ENCODE data around the gene NOS1AP. TPM values are rescaled to one million over a fixed set of nuclear protein-coding genes. Genes with fewer than 3 reads are reported as not detected.

Gene NOS1AP
- total and polyA plus RNA-seq, 2 donors (not counting 3 experiments of a cell fraction or from before 2014, with no cell fraction given), result 1.3 to 5.4 TPM

DNA sequence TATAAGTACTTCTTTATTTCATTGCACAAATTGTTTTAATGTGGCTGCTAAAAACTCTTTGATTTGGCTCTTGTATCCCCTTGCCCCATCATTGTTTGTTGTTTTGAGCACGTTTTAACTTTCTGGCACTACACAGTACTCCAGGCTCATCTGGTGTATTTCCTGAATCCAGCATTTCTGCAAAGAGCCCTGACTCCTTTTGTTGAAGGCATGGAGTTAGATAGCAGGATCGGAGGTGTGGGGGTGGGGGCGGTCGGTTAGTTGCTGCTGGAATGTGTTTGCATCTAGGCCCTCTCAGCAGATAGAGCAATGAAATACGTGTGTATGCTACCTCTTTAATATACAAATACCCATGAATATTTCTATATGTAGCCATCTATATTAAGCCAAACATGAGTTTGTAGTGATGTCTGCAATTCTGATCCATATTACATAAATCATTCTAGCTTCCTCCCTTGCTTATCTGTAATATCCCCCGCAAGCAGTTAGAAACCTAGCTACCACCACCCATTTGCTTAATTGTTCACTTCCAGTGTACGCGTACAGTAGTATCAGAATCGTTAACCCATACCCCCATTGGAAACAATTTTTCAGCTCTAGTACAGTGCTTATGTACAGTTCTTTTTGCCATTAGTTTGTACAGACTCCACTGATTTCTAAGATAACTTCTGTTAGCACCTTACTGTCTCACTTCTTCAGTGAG, 106.0 kb downstream of the NOS1AP start:
- POLR2A ChIA-PET, result no interaction called here

More for the DNA sequence above, 106.0 kb downstream of the NOS1AP start:
- Histone ChIP-seq H3K27ac (ENCODE audit: insufficient read depth, low read depth, low read length) (no peak overlapping the region), H2AFZ (ENCODE audit: low read depth, low read length) (no peak overlapping the region), H3K9ac (replicated peaks; ENCODE audit: extremely low read depth, insufficient read depth, low read length) (no peak overlapping the region), H3K4me3 (replicated peaks in 1 of 3; ENCODE audit: insufficient read depth in 1 of 3, low read depth in 1 of 3, low read length in 3 of 3) (no peak overlapping the region), H3K4me2 (ENCODE audit: insufficient read depth, low read length) (no peak overlapping the region), H3K27me3 (ENCODE audit: control insufficient read depth in 2 of 2, insufficient read depth in 2 of 2, low read length in 2 of 2) (no peaks in the 10 kb centered on the region), H3K36me3 (ENCODE audit: control insufficient read depth in 2 of 2, extremely low read depth in 1 of 2, insufficient read depth in 2 of 2, low read length in 2 of 2) (no peaks in the 10 kb centered on the region), H3K79me2 (ENCODE audit: control insufficient read depth, insufficient read depth, low read length) (no peaks in the 10 kb centered on the region), H3K4me1 (ENCODE audit: control insufficient read depth, extremely low read depth, insufficient read depth, low read length) (no peaks in the 10 kb centered on the region), H3K9me1 (replicated peaks; ENCODE audit: control insufficient read depth, extremely low read depth, insufficient read depth, low read length) (no peaks in the 10 kb centered on the region), H3K9me3 (replicated peaks; ENCODE audit: control insufficient read depth, insufficient read depth, low read length) (no peaks in the 10 kb centered on the region), H4K20me1 (replicated peaks; ENCODE audit: control insufficient read depth, extremely low read depth, insufficient read depth, low read length) (no peaks in the 10 kb centered on the region)
- DNase-seq (ENCODE audit: low read depth, low spot score), result peak; percentile 58
- no TSS peak for BruUV-seq (replicated peaks)
- CTCF ChIA-PET, result interaction anchor here (1.6 kb wide), 1 partner anchor 9 kb away, joined by 3 read pairs; no protein-coding TSS in a partner anchor
- dilution Hi-C loops (cut with MboI; ENCODE audit: extremely low pct_ligation_motif_present, low sequenced_read_pairs), result no loop called here
- intact Hi-C loops (cut with micrococcal nuclease), result no loop called here
- TF ChIP-seq POLR2AphosphoS5 (IDR thresholded peaks at IDR 0.05; ENCODE audit: insufficient read depth, low read depth, low read length), result no peak
- TF ChIP-seq FOS (IDR thresholded peaks at IDR 0.05; ENCODE audit: borderline replicate concordance, insufficient read depth, low read length), result no peak
- TF ChIP-seq JUN (IDR thresholded peaks at IDR 0.05; ENCODE audit: borderline replicate concordance, insufficient read depth, insufficient read length, low read depth), result no peak
- TF ChIP-seq, protein P1, sequence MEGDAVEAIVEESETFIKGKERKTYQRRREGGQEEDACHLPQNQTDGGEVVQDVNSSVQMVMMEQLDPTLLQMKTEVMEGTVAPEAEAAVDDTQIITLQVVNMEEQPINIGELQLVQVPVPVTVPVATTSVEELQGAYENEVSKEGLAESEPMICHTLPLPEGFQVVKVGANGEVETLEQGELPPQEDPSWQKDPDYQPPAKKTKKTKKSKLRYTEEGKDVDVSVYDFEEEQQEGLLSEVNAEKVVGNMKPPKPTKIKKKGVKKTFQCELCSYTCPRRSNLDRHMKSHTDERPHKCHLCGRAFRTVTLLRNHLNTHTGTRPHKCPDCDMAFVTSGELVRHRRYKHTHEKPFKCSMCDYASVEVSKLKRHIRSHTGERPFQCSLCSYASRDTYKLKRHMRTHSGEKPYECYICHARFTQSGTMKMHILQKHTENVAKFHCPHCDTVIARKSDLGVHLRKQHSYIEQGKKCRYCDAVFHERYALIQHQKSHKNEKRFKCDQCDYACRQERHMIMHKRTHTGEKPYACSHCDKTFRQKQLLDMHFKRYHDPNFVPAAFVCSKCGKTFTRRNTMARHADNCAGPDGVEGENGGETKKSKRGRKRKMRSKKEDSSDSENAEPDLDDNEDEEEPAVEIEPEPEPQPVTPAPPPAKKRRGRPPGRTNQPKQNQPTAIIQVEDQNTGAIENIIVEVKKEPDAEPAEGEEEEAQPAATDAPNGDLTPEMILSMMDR (IDR thresholded peaks at IDR 0.05; ENCODE audit: extremely low read depth in 1 of 2, insufficient read depth in 1 of 2, low read depth in 1 of 2, low read length in 2 of 2), result no peak
- TF ChIP-seq POLR2A (IDR thresholded peaks at IDR 0.05; ENCODE audit: low read depth, low read length), result no peak
- TF ChIP-seq GATA2 (IDR thresholded peaks at IDR 0.05; ENCODE audit: insufficient read depth, insufficient read length, low read depth, low read length), result no peak
- no peak for TF ChIP-seq EZH2 (IDR thresholded peaks at IDR 0.05; ENCODE audit: borderline replicate concordance, low read depth, low read length, severe bottlenecking)
- no peak for TF ChIP-seq MYC (IDR thresholded peaks at IDR 0.05; ENCODE audit: low read depth, low read length)
- TF ChIP-seq, protein P2, sequence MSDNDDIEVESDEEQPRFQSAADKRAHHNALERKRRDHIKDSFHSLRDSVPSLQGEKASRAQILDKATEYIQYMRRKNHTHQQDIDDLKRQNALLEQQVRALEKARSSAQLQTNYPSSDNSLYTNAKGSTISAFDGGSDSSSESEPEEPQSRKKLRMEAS (IDR thresholded peaks at IDR 0.05; ENCODE audit: insufficient read depth, insufficient read length), result no peak
- no peak for FAIRE-seq
